Testis (tissue), 3 donors: Measurements from ENCODE around the gene SCAMP5. TPM values are rescaled to one million over a fixed set of nuclear protein-coding genes. Genes with fewer than 3 reads are reported as not detected.
A peak's percentile ranks its signal among the peaks of the same experiment; 100 is the strongest.

Source experiments
- DNase-seq: peaks from one replicate; pipeline ENCODE4 v3.0.0-alpha.2; 2019
- H3K27ac ChIP-seq, 2 donors: fragments of 200-600 bp; sonication (generic); one replicate each; pipeline ENCODE4 v1.5.1; 2019
- H3K27me3 ChIP-seq: fragments of 200-600 bp; sonication (generic); one replicate; pipeline ENCODE4 v1.5.1; 2019
- H3K36me3 ChIP-seq: fragments of 200-600 bp; sonication (generic); one replicate; pipeline ENCODE4 v1.5.1; 2017; ENCODE audit warnings: low read depth; ENCODE audit errors: missing control alignments
- H3K4me1 ChIP-seq: fragments of 200-600 bp; sonication (generic); one replicate; pipeline ENCODE4 v1.5.1; 2019
- H3K4me3 ChIP-seq, 2 donors: fragments of 200-600 bp; sonication (generic); one replicate each; pipeline ENCODE4 v1.5.1; 2017 to 2019
- H3K9me3 ChIP-seq: fragments of 200-600 bp; sonication (generic); one replicate; pipeline ENCODE4 v1.5.1; 2017
- CTCF ChIP-seq, 3 experiments: fragments of 450-650 bp in 2 of 3; fragments of 200-600 bp in 1 of 3; sonication (generic) in 1 of 3; IDR thresholded peaks; one replicate each; pipeline ENCODE4 v1.5.1; 2016 to 2019; ENCODE audit warnings: antibody characterized with exemption in 3 of 3, mild to moderate bottlenecking in 2 of 3, moderate library complexity in 1 of 3
- POLR2A ChIP-seq: fragments of 450-650 bp; IDR thresholded peaks from one replicate; pipeline ENCODE4 v1.6.1; 2017; ENCODE audit warnings: antibody characterized with exemption, mild to moderate bottlenecking, moderate library complexity
- WGBS, 2 donors: methylation state at CpG; one replicate each; pipeline ENCODE4 v1.1.5; 2018; 5-methylcytosine and 5-hydroxymethylcytosine counted together
- intact Hi-C: fragments of 100-400 bp; cut with DNase I; formaldehyde crosslinking; loops from one replicate; pipeline ENCODE4 v1.15.1; 2023; ENCODE audit warnings: low total_unique reads
- polyA plus RNA-seq: library from polyadenylated mRNA; stranded (reverse); fragments of 350-450 nt; fragmentation: Illumina TruSeq; extraction: RNeasy Lipid Tissue Mini Kit (QIAGEN cat#74804); gene quantifications from one replicate; pipeline ENCODE4 v1.2.3, GENCODE V29; 2014; ENCODE audit warnings: low read depth, low replicate concordance; ENCODE audit not compliant: insufficient read depth
- total RNA-seq, 2 donors: library from RNA; depleted of rRNA; stranded (reverse); fragments of >200 nt; gene quantifications; one replicate each; pipeline ENCODE4 v1.2.3, GENCODE V29; 2016

The SCAMP5 gene
- total and polyA plus RNA-seq, 3 donors from 2014 or later: 25.3 to 37.0 (median 27.4) TPM

GRCh38 chr15:74992619-74993018, 2.7 kb upstream of the SCAMP5 start:
- Histone ChIP-seq H3K27me3 (no peaks in the 10 kb centered on the region), H3K36me3 (no peaks in the 10 kb centered on the region), H3K4me1 (peaks cover 7% of the 10 kb centered on the region), H3K27ac (no peak overlapping the region), H3K4me3 (no peak overlapping the region), H3K9me3 (no peaks in the 10 kb centered on the region)
- intact Hi-C loops: no loop called here
- TF ChIP-seq CTCF (IDR thresholded peaks at IDR 0.05) (no peak), POLR2A (no peak)
- 43 to 66% methylated on average over 1 of the region's 1 CpG for WGBS, 2 donors
- DNase-seq: no peak

DNA sequence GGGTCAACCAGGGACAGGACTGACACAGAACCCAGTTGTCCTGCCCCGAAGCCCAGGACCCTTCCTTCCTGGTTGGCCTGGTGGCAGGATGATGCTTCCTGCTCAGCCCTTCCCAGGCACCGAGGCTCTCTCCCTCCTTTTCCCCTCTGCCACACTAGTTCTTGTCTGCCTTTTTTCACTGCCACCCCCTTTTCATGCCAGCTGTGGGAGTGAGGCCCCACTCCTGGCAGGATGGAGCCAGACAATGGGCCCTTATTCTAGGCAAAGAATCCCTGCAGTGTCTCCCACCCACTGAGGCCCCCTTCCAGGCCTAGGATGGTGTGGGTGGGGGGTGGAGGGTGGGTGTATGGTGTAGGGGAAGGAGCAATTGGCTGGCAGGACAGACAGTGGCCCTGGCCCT, 1.1 kb upstream of the SCAMP5 start:
- no peak for DNase-seq
- TF ChIP-seq POLR2A (no peak), CTCF (IDR thresholded peaks at IDR 0.05) (no peak)
- peaks cover 7% of the 10 kb centered on the region for H3K4me1 ChIP-seq
- no peaks in the 10 kb centered on the region for H3K36me3 ChIP-seq
- no peak overlapping the region for H3K4me3 ChIP-seq
- WGBS, 2 donors: 68 to 80% methylated on average over 2 of the region's 2 CpGs
- intact Hi-C loops: no loop called here
- H3K27ac ChIP-seq: no peak overlapping the region
- H3K9me3 ChIP-seq: no peaks in the 10 kb centered on the region
- H3K27me3 ChIP-seq: no peaks in the 10 kb centered on the region

DNA sequence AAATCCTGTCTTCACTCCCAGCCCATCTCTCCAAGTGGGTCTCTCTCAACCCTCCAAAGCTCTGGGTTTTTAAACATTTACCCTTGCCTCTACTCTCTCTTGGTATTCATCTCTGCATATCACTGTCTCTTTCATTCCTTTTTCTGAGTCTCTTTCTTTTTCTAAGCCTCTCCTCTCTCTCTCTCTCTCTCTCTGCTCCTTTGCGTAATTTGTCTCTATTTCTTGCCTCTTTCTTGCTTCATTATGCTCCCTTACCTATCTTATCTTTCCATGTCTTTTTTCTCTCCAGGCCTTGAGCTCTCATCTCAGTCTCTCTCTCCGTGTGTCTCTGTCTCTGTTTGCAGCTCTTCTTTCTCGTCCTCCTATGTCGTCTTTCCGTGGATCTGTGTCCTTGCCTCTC, 678 bp upstream of the SCAMP5 start:
- Histone ChIP-seq H3K36me3 (no peaks in the 10 kb centered on the region), H3K27ac (no peak overlapping the region), H3K27me3 (no peaks in the 10 kb centered on the region), H3K4me3 (peak overlapping the region in 1 of 2 donors; percentile 72), H3K9me3 (no peaks in the 10 kb centered on the region), H3K4me1 (peaks cover 7% of the 10 kb centered on the region)
- no peak for DNase-seq
- WGBS, 2 donors: 28 to 32% methylated on average over 5 of the region's 5 CpGs
- TF ChIP-seq CTCF (IDR thresholded peaks at IDR 0.05): no peak
- no peak for TF ChIP-seq POLR2A
- intact Hi-C loops: no loop called here

DNA sequence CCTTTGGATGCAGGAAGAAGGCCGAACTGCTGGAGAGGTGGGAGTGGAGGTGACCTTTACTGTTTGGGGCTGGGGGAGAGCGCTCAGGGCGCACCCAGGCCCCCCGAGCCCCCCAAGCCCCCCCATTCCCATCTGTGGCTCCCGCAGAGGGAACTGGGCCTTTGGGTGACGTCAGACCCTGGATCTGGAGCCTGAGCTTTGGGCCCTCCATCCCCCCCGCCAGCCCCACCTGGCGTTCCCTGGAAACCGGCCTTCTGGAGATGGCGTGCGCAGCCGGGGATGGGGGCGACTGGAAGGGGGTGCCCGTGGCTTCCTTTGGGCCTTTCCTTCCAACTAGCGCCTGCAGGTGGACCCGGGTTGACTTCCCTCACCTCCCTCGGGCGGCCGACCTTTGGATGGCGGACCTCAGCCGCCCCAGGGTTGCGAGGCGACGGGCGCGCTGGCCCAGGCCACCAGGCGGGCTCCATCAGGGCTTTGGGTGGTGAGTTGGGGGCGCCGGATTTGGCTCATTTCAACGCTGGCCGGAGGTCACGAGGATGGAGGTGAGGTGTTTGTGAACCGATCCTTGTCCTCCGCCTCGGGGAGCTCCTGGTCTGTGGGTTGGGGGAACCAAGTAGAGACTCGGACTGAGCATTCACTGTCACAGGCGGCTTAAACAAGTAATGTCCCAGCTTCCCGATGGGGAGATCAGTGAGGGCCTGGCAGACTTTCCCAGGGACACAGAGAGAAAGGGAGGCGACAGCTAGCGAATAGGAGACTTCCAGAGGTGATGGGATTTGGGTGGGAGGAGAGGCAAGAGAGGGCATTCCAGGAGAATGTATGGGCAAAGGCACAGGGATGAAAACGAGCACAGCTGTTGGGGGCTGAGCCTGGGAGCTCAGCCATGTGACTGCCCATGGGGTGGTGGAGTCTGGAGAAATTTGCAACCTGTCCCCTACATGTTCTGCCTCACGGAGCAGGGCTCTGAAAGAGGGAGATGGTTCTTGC, 709 bp downstream of the SCAMP5 start:
- H3K4me1 ChIP-seq: peaks cover 7% of the 10 kb centered on the region
- no peaks in the 10 kb centered on the region for H3K9me3 ChIP-seq
- H3K4me3 ChIP-seq: peak overlapping the region; percentile 66 to 72
- DNase-seq: peak; percentile 50
- peak overlapping the region in 1 of 2 donors; percentile 30 for H3K27ac ChIP-seq
- H3K36me3 ChIP-seq: no peaks in the 10 kb centered on the region
- WGBS, 2 donors: 6 to 17% methylated on average over 14 to 38 of the region's 42 CpGs
- H3K27me3 ChIP-seq: no peaks in the 10 kb centered on the region
- intact Hi-C loops: no loop called here
- TF ChIP-seq CTCF (IDR thresholded peaks at IDR 0.05) (no peak), POLR2A (no peak)
